Measurements from ENCODE around the gene KRT2.

Gene KRT2

DNA sequence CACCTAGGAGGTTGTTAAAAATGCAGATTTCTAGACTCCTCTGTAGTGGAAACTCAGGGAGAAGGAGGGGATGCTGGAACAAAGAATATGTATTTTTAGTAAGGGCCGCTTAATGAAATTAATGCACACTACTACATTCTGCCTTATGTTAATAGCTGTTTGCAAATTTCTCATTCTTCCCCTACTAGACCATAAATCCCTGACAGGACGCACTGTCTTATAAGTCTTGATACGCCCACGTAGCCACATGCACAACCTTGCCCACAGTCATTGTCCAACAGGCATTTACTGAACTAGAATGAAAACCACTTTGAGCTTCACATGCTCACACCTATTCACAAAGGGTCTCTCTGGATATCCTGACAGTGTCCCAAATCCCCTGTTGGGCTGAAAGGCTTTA lies 10.5 kb downstream of the KRT2 start:
- peaks cover 6% of the 10 kb centered on the region for H3K27me3 ChIP-seq (ENCODE audit: insufficient read depth, insufficient read length)
- no peaks in the 10 kb centered on the region for H3K4me1 ChIP-seq (ENCODE audit: insufficient read depth, insufficient read length)
- H3K4me3 ChIP-seq (ENCODE audit: insufficient read length, low read depth): no peak overlapping the region
- no peak overlapping the region for H3K9ac ChIP-seq (ENCODE audit: insufficient read length, low read depth)
- no peaks in the 10 kb centered on the region for H3K9me3 ChIP-seq (ENCODE audit: insufficient read depth, low read length)
- no peak for DNase-seq (ENCODE audit: low read depth, low spot score)
- H3K36me3 ChIP-seq (ENCODE audit: insufficient read depth, insufficient read length, low read length): no peaks in the 10 kb centered on the region
- TF ChIP-seq YY1 (IDR thresholded peaks at IDR 0.05; ENCODE audit: insufficient read depth, insufficient read length) (no peak), SUZ12 (IDR thresholded peaks at IDR 0.05; ENCODE audit: extremely low read depth, insufficient read depth, insufficient read length) (no peak), ZNF274 (IDR thresholded peaks at IDR 0.05; ENCODE audit: low read depth, low read length) (no peak)

DNA sequence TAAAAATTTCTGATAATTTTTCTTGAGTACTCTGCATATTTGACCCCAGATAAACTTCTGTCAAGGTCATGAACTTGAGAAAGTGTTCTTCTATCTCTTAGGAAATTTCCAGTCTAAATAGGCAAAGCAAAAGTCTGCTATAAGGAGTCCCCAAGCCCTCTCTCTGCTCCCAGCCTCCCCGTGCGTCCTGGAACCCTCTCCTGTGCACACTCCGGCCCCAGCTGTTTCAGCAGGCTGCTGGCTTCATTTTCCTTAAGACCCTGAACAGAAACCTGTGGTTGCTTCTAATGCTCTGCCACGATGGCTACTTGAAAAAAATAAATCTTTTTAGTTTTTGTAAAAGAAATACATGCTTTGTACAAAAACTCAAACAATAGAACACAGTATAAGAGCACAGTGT lies 14.7 kb downstream of the KRT2 start:
- Histone ChIP-seq H3K9ac (ENCODE audit: insufficient read length, low read depth) (no peak overlapping the region), H3K4me3 (ENCODE audit: insufficient read length, low read depth) (no peak overlapping the region), H3K4me1 (ENCODE audit: insufficient read depth, insufficient read length) (no peaks in the 10 kb centered on the region), H3K36me3 (ENCODE audit: insufficient read depth, insufficient read length, low read length) (no peaks in the 10 kb centered on the region), H3K9me3 (ENCODE audit: insufficient read depth, low read length) (no peaks in the 10 kb centered on the region), H3K27me3 (ENCODE audit: insufficient read depth, insufficient read length) (no peaks in the 10 kb centered on the region)
- no peak for DNase-seq (ENCODE audit: low read depth, low spot score)
- no peak for TF ChIP-seq SUZ12 (IDR thresholded peaks at IDR 0.05; ENCODE audit: extremely low read depth, insufficient read depth, insufficient read length)
- no peak for TF ChIP-seq YY1 (IDR thresholded peaks at IDR 0.05; ENCODE audit: insufficient read depth, insufficient read length)
- no peak for TF ChIP-seq ZNF274 (IDR thresholded peaks at IDR 0.05; ENCODE audit: low read depth, low read length)

GRCh38 chr12:52636592-52637258 lies 15.3 kb downstream of the KRT2 start:
- no peak for DNase-seq (ENCODE audit: low read depth, low spot score)

GRCh38 chr12:52636189-52636588 lies 15.8 kb downstream of the KRT2 start:
- TF ChIP-seq YY1 (IDR thresholded peaks at IDR 0.05; ENCODE audit: insufficient read depth, insufficient read length) (no peak), ZNF274 (IDR thresholded peaks at IDR 0.05; ENCODE audit: low read depth, low read length) (no peak), SUZ12 (IDR thresholded peaks at IDR 0.05; ENCODE audit: extremely low read depth, insufficient read depth, insufficient read length) (no peak)
- no peak for DNase-seq (ENCODE audit: low read depth, low spot score)
- H3K4me3 ChIP-seq (ENCODE audit: insufficient read length, low read depth): no peak overlapping the region
- no peaks in the 10 kb centered on the region for H3K9me3 ChIP-seq (ENCODE audit: insufficient read depth, low read length)
- H3K4me1 ChIP-seq (ENCODE audit: insufficient read depth, insufficient read length): no peaks in the 10 kb centered on the region
- no peak overlapping the region for H3K9ac ChIP-seq (ENCODE audit: insufficient read length, low read depth)
- no peaks in the 10 kb centered on the region for H3K27me3 ChIP-seq (ENCODE audit: insufficient read depth, insufficient read length)
- no peaks in the 10 kb centered on the region for H3K36me3 ChIP-seq (ENCODE audit: insufficient read depth, insufficient read length, low read length)

More at GRCh38 chr12:52636592-52637258, 15.3 kb downstream of the KRT2 start:
- H3K27me3 ChIP-seq (ENCODE audit: insufficient read depth, insufficient read length): no peaks in the 10 kb centered on the region
- H3K9me3 ChIP-seq (ENCODE audit: insufficient read depth, low read length): no peaks in the 10 kb centered on the region
- no peaks in the 10 kb centered on the region for H3K36me3 ChIP-seq (ENCODE audit: insufficient read depth, insufficient read length, low read length)
- H3K9ac ChIP-seq (ENCODE audit: insufficient read length, low read depth): no peak overlapping the region
- TF ChIP-seq YY1 (IDR thresholded peaks at IDR 0.05; ENCODE audit: insufficient read depth, insufficient read length): no peak
- no peak for TF ChIP-seq SUZ12 (IDR thresholded peaks at IDR 0.05; ENCODE audit: extremely low read depth, insufficient read depth, insufficient read length)
- no peak for TF ChIP-seq ZNF274 (IDR thresholded peaks at IDR 0.05; ENCODE audit: low read depth, low read length)
- no peak overlapping the region for H3K4me3 ChIP-seq (ENCODE audit: insufficient read length, low read depth)
- H3K4me1 ChIP-seq (ENCODE audit: insufficient read depth, insufficient read length): no peaks in the 10 kb centered on the region

- H3K4me1 ChIP-seq (ENCODE audit: insufficient read depth, insufficient read length): no peaks in the 10 kb centered on the region
- TF ChIP-seq ZNF274 (IDR thresholded peaks at IDR 0.05; ENCODE audit: low read depth, low read length) (no peak), SUZ12 (IDR thresholded peaks at IDR 0.05; ENCODE audit: extremely low read depth, insufficient read depth, insufficient read length) (no peak), YY1 (IDR thresholded peaks at IDR 0.05; ENCODE audit: insufficient read depth, insufficient read length) (no peak)
- DNase-seq (ENCODE audit: low read depth, low spot score): no peak
- H3K9ac ChIP-seq (ENCODE audit: insufficient read length, low read depth): no peak overlapping the region
- H3K27me3 ChIP-seq (ENCODE audit: insufficient read depth, insufficient read length): no peaks in the 10 kb centered on the region
- no peak overlapping the region for H3K4me3 ChIP-seq (ENCODE audit: insufficient read length, low read depth)
- H3K36me3 ChIP-seq (ENCODE audit: insufficient read depth, insufficient read length, low read length): no peaks in the 10 kb centered on the region
- no peaks in the 10 kb centered on the region for H3K9me3 ChIP-seq (ENCODE audit: insufficient read depth, low read length)
Observed at GRCh38 chr12:52634266-52635056, 17.6 kb downstream of the KRT2 start.

- Histone ChIP-seq H3K9ac (ENCODE audit: insufficient read length, low read depth) (no peak overlapping the region), H3K4me3 (ENCODE audit: insufficient read length, low read depth) (no peak overlapping the region), H3K36me3 (ENCODE audit: insufficient read depth, insufficient read length, low read length) (no peaks in the 10 kb centered on the region), H3K27me3 (ENCODE audit: insufficient read depth, insufficient read length) (no peaks in the 10 kb centered on the region), H3K4me1 (ENCODE audit: insufficient read depth, insufficient read length) (no peaks in the 10 kb centered on the region), H3K9me3 (ENCODE audit: insufficient read depth, low read length) (no peaks in the 10 kb centered on the region)
- DNase-seq (ENCODE audit: low read depth, low spot score): no peak
- no peak for TF ChIP-seq ZNF274 (IDR thresholded peaks at IDR 0.05; ENCODE audit: low read depth, low read length)
- no peak for TF ChIP-seq SUZ12 (IDR thresholded peaks at IDR 0.05; ENCODE audit: extremely low read depth, insufficient read depth, insufficient read length)
- TF ChIP-seq YY1 (IDR thresholded peaks at IDR 0.05; ENCODE audit: insufficient read depth, insufficient read length): no peak
Observed at GRCh38 chr12:52633383-52633782, 18.6 kb downstream of the KRT2 start.

DNA sequence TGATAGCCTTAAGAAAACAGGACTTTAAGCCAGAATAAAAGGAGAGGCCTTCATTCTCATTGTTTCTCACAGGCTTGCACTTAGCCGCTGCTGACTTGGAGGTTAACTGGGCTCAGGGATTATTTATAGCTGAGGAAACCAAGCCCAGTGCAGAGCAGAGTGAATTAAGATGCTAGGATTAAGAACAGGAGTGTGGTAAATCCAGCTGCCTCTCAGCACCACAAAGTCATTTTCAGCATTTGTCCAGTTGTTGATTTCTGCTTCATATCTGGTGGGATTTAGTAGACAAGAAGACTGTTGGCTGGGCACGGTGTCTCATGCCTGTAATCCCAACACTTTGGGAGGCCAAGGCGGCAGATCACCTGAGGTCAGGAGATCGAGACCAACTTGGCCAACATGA lies 19.4 kb downstream of the KRT2 start:
- H3K4me3 ChIP-seq (ENCODE audit: insufficient read length, low read depth): no peak overlapping the region
- H3K27me3 ChIP-seq (ENCODE audit: insufficient read depth, insufficient read length): no peaks in the 10 kb centered on the region
- H3K36me3 ChIP-seq (ENCODE audit: insufficient read depth, insufficient read length, low read length): no peaks in the 10 kb centered on the region
- DNase-seq (ENCODE audit: low read depth, low spot score): no peak
- no peaks in the 10 kb centered on the region for H3K9me3 ChIP-seq (ENCODE audit: insufficient read depth, low read length)
- H3K9ac ChIP-seq (ENCODE audit: insufficient read length, low read depth): no peak overlapping the region
- TF ChIP-seq YY1 (IDR thresholded peaks at IDR 0.05; ENCODE audit: insufficient read depth, insufficient read length) (no peak), SUZ12 (IDR thresholded peaks at IDR 0.05; ENCODE audit: extremely low read depth, insufficient read depth, insufficient read length) (no peak), ZNF274 (IDR thresholded peaks at IDR 0.05; ENCODE audit: low read depth, low read length) (no peak)
- no peaks in the 10 kb centered on the region for H3K4me1 ChIP-seq (ENCODE audit: insufficient read depth, insufficient read length)
